Kidney (tissue), 14 donors: ENCODE measurements around the gene NINJ2. TPM values are rescaled to one million over a fixed set of nuclear protein-coding genes. Genes with fewer than 3 reads are reported as not detected.

ENCODE experiments used
- DNase-seq, 5 donors: peaks; one replicate each; pipeline ENCODE4 v3.0.0-alpha.2; 2013 to 2020
- FAIRE-seq: peaks from 2 replicates; lab custom pipeline; 2012; peaks lifted over from hg19 to GRCh38; lab: Jason Lieb, UNC
- H3K27ac ChIP-seq, 2 donors: one replicate each; pipeline ENCODE4 v1.7.0; 2013; ENCODE audit warnings: low read depth in 2 of 2, low read length in 2 of 2, inconsistent platforms in 1 of 2
- H3K27me3 ChIP-seq: one replicate; pipeline ENCODE4 v1.7.1; 2013; ENCODE audit warnings: low read length, inconsistent platforms; ENCODE audit not compliant: control insufficient read depth, insufficient read depth
- H3K36me3 ChIP-seq, 3 donors: one replicate each; pipeline versions ENCODE4 v1.7.0 to v1.7.1; 2013; ENCODE audit warnings: low read length in 3 of 3, control low read depth in 1 of 3, inconsistent platforms in 1 of 3; ENCODE audit not compliant: insufficient read depth in 3 of 3, control insufficient read depth in 2 of 3
- H3K4me1 ChIP-seq, 3 donors: one replicate each; pipeline versions ENCODE4 v1.7.0 to v1.7.1; 2013; ENCODE audit warnings: low read length in 3 of 3, inconsistent platforms in 1 of 3, low read depth in 1 of 3; ENCODE audit not compliant: control insufficient read depth in 2 of 3, insufficient read depth in 2 of 3
- H3K4me3 ChIP-seq, 3 donors: one replicate each; pipeline versions ENCODE4 v1.7.0 to v1.8.1; 2013; ENCODE audit warnings: low read length in 3 of 3, control low read depth in 1 of 3, inconsistent platforms in 1 of 3
- H3K9ac ChIP-seq, 3 donors: one replicate each; pipeline versions ENCODE4 v1.7.0 to v1.7.1; 2013; ENCODE audit warnings: low read length in 3 of 3, control low read depth in 1 of 3, inconsistent platforms in 1 of 3
- H3K9me3 ChIP-seq, 3 donors: one replicate each; pipeline versions ENCODE4 v1.7.0 to v1.7.1; 2013; ENCODE audit warnings: low read length in 3 of 3, control low read depth in 1 of 3, inconsistent platforms in 1 of 3; ENCODE audit not compliant: control insufficient read depth in 2 of 3, insufficient read depth in 1 of 3
- CTCF ChIP-seq: IDR thresholded peaks from 3 replicates; pipeline ENCODE4 v1.5.1; 2012; ENCODE audit warnings: mild to moderate bottlenecking, moderate library complexity, borderline replicate concordance; ENCODE audit not compliant: insufficient read depth; ENCODE audit errors: extremely low read depth
- intact Hi-C: fragments of 100-400 bp; cut with DNase I; formaldehyde crosslinking; loops from one replicate; pipeline ENCODE4 v1.11.1; 2022
- polyA plus RNA-seq: library from polyadenylated mRNA; stranded (reverse); fragments of 350-450 nt; fragmentation: Illumina TruSeq; extraction: RNeasy Lipid Tissue Mini Kit (QIAGEN cat#74804); gene quantifications from one replicate; pipeline ENCODE4 v1.2.3, GENCODE V29; 2014; ENCODE audit warnings: low read depth, low replicate concordance; ENCODE audit not compliant: insufficient read depth
- total RNA-seq: library from RNA; stranded (reverse); fragmentation: NEBNext Ultra II Directional; extraction: Animal tissue kit (Norgen Biotek cat#: 25700); gene quantifications from one replicate; pipeline ENCODE4 v1.2.1, GENCODE V29; 2021
- donor health status: control.
- donor health status: control.
- donor health status: control.
- donor health status: control.
- donor health status: control.
- donor health status: DM: yes; HTN: yes; CAD: no.
- donor health status: Normal renal cell carcinoma (clear cell type).

Gene NINJ2
- total and polyA plus RNA-seq, 2 donors from 2014 or later = 0.69 to 2.8 TPM

GRCh38 chr12:666766-667308 lies 3.6 kb upstream of the NINJ2 start:
- FAIRE-seq = no peak
- DNase-seq = no peak

GRCh38 chr12:666066-666465 lies 2.8 kb upstream of the NINJ2 start:
- H3K36me3 ChIP-seq = no peaks in the 10 kb centered on the region
- peaks cover 0 to 5% (median 0%) of the 10 kb centered on the region in 3 donors for H3K4me1 ChIP-seq
- DNase-seq (no peak), FAIRE-seq (no peak)
- intact Hi-C loops = no loop called here
- no peaks in the 10 kb centered on the region for H3K27me3 ChIP-seq
- no peak overlapping the region for H3K9ac ChIP-seq
- TF ChIP-seq CTCF = no peak
- no peaks in the 10 kb centered on the region for H3K9me3 ChIP-seq
- H3K27ac ChIP-seq = no peak overlapping the region
- no peak overlapping the region for H3K4me3 ChIP-seq

More at GRCh38 chr12:666766-667308, 3.6 kb upstream of the NINJ2 start:
- no peak for TF ChIP-seq CTCF
- intact Hi-C loops = no loop called here
- Histone ChIP-seq H3K36me3 (no peaks in the 10 kb centered on the region), H3K4me3 (no peak overlapping the region), H3K27me3 (no peaks in the 10 kb centered on the region), H3K27ac (no peak overlapping the region), H3K9ac (no peak overlapping the region), H3K9me3 (no peaks in the 10 kb centered on the region), H3K4me1 (peaks cover 0 to 5% (median 0%) of the 10 kb centered on the region in 3 donors)

- Histone ChIP-seq H3K27me3 (no peaks in the 10 kb centered on the region), H3K4me3 (no peak overlapping the region), H3K36me3 (no peaks in the 10 kb centered on the region), H3K27ac (no peak overlapping the region), H3K4me1 (peaks cover 0 to 5% (median 0%) of the 10 kb centered on the region in 3 donors), H3K9ac (no peak overlapping the region), H3K9me3 (no peaks in the 10 kb centered on the region)
- FAIRE-seq (no peak), DNase-seq (no peak)
- no peak for TF ChIP-seq CTCF
- intact Hi-C loops = no loop called here
Measured at GRCh38 chr12:664779-665092, 1.5 kb upstream of the NINJ2 start.
